ENCODE data around the gene NCOR1.
A peak's percentile ranks its signal among the peaks of the same experiment; 100 is the strongest.
"Not testable (repeated sequence)": the region's sequence is repeated elsewhere in the genome, so short reads cannot be mapped to it uniquely, and the experiment has no call there.

The NCOR1 gene

GRCh38 chr17:16216341-16217001 lies 1.1 kb upstream of the NCOR1 start:
- in situ Hi-C loops (cut with HindIII; ENCODE audit: low pct_ligation_motif_present, low pct_unique_long_range_greater_than_20kb, low sequenced_read_pairs); DNase-seq: not testable (repeated sequence)

GRCh38 chr17:16215965-16216316 lies 607 bp upstream of the NCOR1 start:
- in situ Hi-C loops (cut with HindIII; ENCODE audit: low pct_ligation_motif_present, low pct_unique_long_range_greater_than_20kb, low sequenced_read_pairs) = no loop called here
- DNase-seq = no peak

GRCh38 chr17:16215002-16215272 lies 397 bp downstream of the NCOR1 start:
- in situ Hi-C loops (cut with HindIII; ENCODE audit: low pct_ligation_motif_present, low pct_unique_long_range_greater_than_20kb, low sequenced_read_pairs) = no loop called here
- peak; percentile 56 for DNase-seq

- in situ Hi-C loops (cut with HindIII; ENCODE audit: low pct_ligation_motif_present, low pct_unique_long_range_greater_than_20kb, low sequenced_read_pairs) = no loop called here
- DNase-seq = no peak
Measured at GRCh38 chr17:16214190-16215001, 938 bp downstream of the NCOR1 start.

- in situ Hi-C loops (cut with HindIII; ENCODE audit: low pct_ligation_motif_present, low pct_unique_long_range_greater_than_20kb, low sequenced_read_pairs) = no loop called here
Measured at GRCh38 chr17:16212793-16213192, 2.5 kb downstream of the NCOR1 start.

GRCh38 chr17:16211590-16211989 lies 3.7 kb downstream of the NCOR1 start:
- in situ Hi-C loops (cut with HindIII; ENCODE audit: low pct_ligation_motif_present, low pct_unique_long_range_greater_than_20kb, low sequenced_read_pairs) = no loop called here
- no peak for DNase-seq

More at GRCh38 chr17:16212793-16213192, 2.5 kb downstream of the NCOR1 start:
- DNase-seq = no peak

- DNase-seq; in situ Hi-C loops (cut with HindIII; ENCODE audit: low pct_ligation_motif_present, low pct_unique_long_range_greater_than_20kb, low sequenced_read_pairs): not testable (repeated sequence)
Measured at GRCh38 chr17:16204763-16205162, 10.6 kb downstream of the NCOR1 start.

- DNase-seq = peak; percentile 19
- in situ Hi-C loops (cut with HindIII; ENCODE audit: low pct_ligation_motif_present, low pct_unique_long_range_greater_than_20kb, low sequenced_read_pairs) = not testable (repeated sequence)
Measured at GRCh38 chr17:16202554-16203500, 12.5 kb downstream of the NCOR1 start.

- DNase-seq; in situ Hi-C loops (cut with HindIII; ENCODE audit: low pct_ligation_motif_present, low pct_unique_long_range_greater_than_20kb, low sequenced_read_pairs): not testable (repeated sequence)
Measured at GRCh38 chr17:16201693-16202131, 13.6 kb downstream of the NCOR1 start.

GRCh38 chr17:16199093-16199492 lies 16.2 kb downstream of the NCOR1 start:
- in situ Hi-C loops (cut with HindIII; ENCODE audit: low pct_ligation_motif_present, low pct_unique_long_range_greater_than_20kb, low sequenced_read_pairs) = no loop called here
- peak; percentile 17 for DNase-seq

- DNase-seq = no peak
- in situ Hi-C loops (cut with HindIII; ENCODE audit: low pct_ligation_motif_present, low pct_unique_long_range_greater_than_20kb, low sequenced_read_pairs) = no loop called here
Measured at GRCh38 chr17:16197276-16197675, 18.1 kb downstream of the NCOR1 start.

- in situ Hi-C loops (cut with HindIII; ENCODE audit: low pct_ligation_motif_present, low pct_unique_long_range_greater_than_20kb, low sequenced_read_pairs) = not testable (repeated sequence)
Measured at GRCh38 chr17:16194307-16194835, 21.0 kb downstream of the NCOR1 start.

GRCh38 chr17:16191604-16192003 lies 23.7 kb downstream of the NCOR1 start:
- DNase-seq = no peak
- in situ Hi-C loops (cut with HindIII; ENCODE audit: low pct_ligation_motif_present, low pct_unique_long_range_greater_than_20kb, low sequenced_read_pairs) = no loop called here

More at GRCh38 chr17:16194307-16194835, 21.0 kb downstream of the NCOR1 start:
- DNase-seq = not testable (repeated sequence)

GRCh38 chr17:16190703-16191360 lies 24.5 kb downstream of the NCOR1 start:
- in situ Hi-C loops (cut with HindIII; ENCODE audit: low pct_ligation_motif_present, low pct_unique_long_range_greater_than_20kb, low sequenced_read_pairs) = no loop called here
- DNase-seq = no peak

GRCh38 chr17:16189791-16190348 lies 25.5 kb downstream of the NCOR1 start:
- no peak for DNase-seq
- in situ Hi-C loops (cut with HindIII; ENCODE audit: low pct_ligation_motif_present, low pct_unique_long_range_greater_than_20kb, low sequenced_read_pairs) = no loop called here

GRCh38 chr17:16187642-16188041 lies 27.7 kb downstream of the NCOR1 start:
- in situ Hi-C loops (cut with HindIII; ENCODE audit: low pct_ligation_motif_present, low pct_unique_long_range_greater_than_20kb, low sequenced_read_pairs) = no loop called here
- DNase-seq = no peak

GRCh38 chr17:16181581-16181980 lies 33.8 kb downstream of the NCOR1 start:
- in situ Hi-C loops (cut with HindIII; ENCODE audit: low pct_ligation_motif_present, low pct_unique_long_range_greater_than_20kb, low sequenced_read_pairs) = no loop called here
- no peak for DNase-seq

GRCh38 chr17:16178836-16179235 lies 36.5 kb downstream of the NCOR1 start:
- no peak for DNase-seq
- in situ Hi-C loops (cut with HindIII; ENCODE audit: low pct_ligation_motif_present, low pct_unique_long_range_greater_than_20kb, low sequenced_read_pairs) = no loop called here

Measured in ACHN (cell line).